Measurements from ENCODE around the gene TUBA3E.
"Not testable (repeated sequence)": the region's sequence is repeated elsewhere in the genome, so short reads cannot be mapped to it uniquely, and the experiment has no call there.

The TUBA3E gene

DNA sequence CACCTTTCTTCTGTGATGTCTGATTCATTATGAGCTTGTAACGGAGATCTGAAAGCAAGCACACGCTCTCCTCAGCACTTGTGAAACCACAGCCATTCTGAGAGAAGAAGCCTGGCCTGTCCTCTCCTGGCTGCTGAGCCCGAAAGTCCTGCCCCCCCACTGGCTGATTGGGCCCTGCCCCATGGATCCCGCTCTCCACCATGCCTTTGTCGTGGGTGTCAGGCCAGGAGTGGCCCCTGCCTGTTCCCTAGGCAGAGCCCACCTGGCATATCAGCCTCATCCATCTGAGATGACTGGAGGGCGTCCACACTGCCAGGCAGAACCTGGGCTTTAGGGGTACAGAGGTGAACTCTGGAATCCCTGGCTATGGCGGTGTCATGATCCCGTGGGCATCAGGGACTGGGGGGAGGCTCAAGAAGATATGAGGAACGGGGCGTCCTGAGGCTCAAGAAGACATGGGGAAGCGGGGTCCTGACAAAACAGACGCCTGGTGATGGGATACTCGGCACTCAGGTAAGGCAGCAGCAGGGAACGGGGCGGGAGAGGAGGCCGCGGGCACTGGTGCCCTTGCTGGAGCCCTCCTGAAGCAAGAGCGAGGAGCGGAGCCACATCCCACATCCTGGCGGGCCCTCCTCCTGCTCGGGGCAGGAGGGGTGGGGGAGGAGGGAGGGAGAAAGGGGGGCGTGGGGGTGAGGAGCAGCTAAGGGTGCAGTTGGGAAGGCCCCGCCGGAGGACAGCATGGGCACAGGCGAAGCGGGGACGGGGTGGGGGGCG, 54.8 kb downstream of the TUBA3E start:
- not testable (repeated sequence) for DNase-seq (ENCODE audit: low read depth, low spot score)

DNA sequence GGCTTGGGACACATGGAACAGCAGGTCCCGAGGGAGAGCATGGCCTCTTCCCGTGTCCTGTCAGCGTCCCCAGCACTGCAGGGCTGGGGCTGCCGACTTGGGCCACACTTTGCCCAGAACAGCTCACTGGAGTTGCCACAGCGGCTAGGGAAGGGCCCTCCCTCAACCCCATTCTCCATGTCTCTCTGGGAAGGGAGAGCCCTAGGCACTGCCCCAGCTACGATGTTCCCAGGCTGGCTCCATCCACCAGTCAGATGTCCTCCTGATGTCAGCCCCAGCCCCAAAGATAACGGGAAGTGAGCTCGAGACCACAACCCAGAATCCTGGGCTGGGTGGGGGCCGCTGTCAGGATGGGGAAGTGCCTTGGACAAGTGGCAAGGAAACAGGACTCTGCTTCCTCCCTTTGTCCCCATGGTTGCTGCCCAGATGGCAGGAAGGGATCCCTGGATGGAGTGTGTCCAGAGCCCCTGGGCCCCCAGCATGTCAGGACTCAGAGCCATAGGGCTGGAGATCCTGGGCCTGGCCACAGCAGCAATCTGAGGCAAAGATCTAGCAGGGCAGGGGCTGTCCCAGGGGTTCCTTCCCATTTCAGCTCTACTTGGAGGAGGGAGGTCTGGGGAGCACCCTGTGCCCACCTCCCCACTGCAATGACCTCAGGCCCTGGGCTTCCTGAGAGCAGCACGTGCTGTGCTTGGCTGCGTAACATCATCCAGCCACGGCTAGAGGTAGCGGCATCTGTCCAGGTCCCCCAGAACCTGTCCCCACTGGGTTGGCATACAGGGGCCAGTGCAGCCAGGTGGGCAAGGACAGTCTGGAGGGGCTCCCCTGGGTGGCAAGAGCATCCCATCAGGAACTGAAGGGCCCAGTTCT, 55.6 kb downstream of the TUBA3E start:
- not testable (repeated sequence) for DNase-seq (ENCODE audit: low read depth, low spot score)

Measured in astrocyte of the hippocampus (primary cell).